NCI-H2107 treated with DMSO at 0.1 percent for 48 hours (cell line): ENCODE data around the gene FOXD4L3.
"Not testable (repeated sequence)": the region's sequence is repeated elsewhere in the genome, so short reads cannot be mapped to it uniquely, and the experiment has no call there.

Experiments
- DNase-seq: peaks from one replicate; lab custom pipeline; 2025; ENCODE audit not compliant: unreplicated experiment; lab: John Stamatoyannopoulos, UW

Gene FOXD4L3

DNA sequence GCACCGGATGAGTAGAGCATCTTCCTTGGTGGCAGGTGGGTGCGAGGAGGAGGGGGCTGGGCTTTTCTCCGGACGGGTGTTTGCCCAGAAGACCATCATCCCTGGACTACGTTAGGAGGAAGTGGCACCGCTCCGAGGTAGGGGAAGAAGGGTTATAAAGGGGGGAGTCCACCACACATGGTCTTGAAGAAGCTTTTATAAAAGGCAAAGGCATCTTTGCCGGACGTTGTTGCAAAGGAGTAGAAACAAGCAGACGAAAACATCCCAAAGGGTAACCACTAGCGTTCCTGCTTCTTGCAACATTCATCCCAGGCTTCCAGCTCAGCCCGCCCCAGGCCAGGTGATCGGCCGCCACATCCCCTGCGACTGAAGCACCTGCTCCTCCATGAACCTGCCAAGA, at the start of gene FOXD4L3:
TSS of gene FOXD4L3 (plus strand) at position 301 of the 400 bp plus-strand sequence. CDS start at position 386, 85 bp downstream.
- not testable (repeated sequence) for DNase-seq

DNA sequence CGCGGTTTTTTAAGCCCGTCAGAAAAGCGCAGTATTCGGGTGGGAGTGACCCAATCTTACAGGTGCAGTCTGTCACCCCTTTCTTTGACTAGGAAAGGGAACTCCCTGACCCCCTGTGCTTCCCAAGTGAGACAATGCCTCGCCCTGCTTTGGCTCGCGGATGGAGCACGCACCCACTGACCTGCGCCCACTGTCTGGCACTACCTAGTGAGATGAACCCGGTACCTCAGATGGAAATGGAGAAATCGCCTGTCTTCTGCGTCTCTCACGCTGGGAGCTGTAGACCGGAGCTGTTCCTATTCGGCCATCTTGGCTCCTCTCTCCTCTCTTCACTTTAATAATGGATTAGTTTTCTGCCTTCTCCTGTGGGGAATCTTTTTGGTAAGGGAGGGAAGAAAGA, 21.6 kb upstream of the FOXD4L3 start:
- DNase-seq, result not testable (repeated sequence)

DNA sequence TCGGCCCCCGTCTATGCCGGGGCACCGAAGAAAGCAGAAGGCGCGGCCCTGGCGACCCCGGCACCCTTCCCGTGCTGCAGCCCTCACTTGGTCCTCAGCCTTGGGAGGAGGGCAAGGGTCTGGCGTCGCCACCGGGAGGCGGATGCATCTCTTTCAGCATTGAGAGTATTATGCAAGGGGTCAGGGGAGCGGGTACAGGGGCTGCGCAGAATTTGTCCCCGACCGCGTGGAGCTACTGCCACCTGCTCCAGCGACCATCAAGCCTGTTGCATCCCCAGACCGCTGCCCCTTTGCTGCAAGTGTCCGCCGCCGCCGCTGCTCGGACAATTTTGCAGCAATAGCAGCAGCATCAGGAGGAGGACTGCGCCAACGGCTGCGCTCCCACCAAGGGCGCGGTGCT, 1.1 kb downstream of the FOXD4L3 start:
- DNase-seq, result not testable (repeated sequence)

DNA sequence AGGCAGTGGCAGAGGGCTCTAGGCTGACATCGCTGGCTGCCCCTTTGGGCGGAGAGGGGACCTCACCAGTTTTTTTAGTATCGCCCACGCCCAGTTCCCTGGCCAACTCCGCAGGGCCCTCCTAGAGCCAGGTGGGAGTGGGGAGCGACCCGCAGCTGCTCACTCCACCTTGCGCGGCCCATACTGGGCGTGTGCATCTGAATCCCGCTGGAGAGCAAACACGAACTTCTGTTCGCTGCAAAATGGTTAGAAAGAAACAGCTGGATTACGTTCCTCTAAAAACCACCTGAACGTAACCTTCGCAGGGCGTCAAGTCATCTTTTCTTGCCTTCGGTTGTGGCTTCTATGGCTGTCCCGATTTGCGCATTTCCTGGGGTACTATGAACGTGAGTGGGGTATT, 1.5 kb downstream of the FOXD4L3 start:
- DNase-seq, result not testable (repeated sequence)

DNA sequence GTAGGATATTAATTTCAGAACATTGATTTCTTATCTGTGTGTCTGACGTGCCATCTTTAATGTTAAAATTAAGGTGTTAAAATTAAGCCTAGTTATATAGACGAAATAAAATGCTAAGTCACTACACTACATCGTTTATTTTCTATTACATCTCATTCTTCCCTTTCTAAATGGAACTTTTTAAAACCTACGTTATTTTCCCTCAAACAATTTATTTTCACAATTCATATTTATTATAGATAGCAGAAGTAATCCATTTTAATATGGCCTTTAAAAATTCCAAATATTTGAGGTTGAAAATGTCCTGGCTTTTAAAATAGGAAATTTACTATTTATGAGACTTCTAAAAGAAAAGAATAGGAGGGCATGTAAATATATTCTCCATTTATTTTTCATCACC, 2.1 kb downstream of the FOXD4L3 start:
- not testable (repeated sequence) for DNase-seq

DNA sequence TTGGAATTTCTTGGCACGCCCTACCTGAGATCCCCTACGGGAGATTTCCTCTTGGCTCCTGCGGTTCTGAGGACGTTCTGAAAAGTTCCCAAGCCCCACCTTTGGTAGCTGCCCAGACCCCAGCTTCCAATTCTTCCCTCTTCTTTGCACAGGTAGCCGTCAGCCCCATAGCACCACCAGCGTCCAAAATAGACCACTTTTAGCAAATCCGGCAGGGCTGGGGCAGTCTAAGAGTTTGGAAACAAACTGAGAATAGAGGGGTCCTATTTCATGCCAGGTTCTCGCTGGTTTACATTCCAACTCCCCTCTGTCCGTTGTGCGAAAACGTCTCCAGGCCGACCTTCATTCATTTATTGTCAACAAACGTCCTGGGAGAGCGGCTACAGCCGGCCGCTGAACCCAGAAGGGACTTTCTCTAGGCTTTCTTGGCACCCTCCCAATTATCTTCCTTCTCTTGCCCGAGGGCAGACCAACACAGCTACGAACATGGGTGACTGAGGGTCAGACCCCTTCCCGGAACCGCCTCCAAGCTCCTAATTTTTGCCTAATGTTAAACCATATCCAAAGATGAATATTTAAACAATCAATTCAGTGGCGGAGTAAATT, 3.1 kb downstream of the FOXD4L3 start:
- not testable (repeated sequence) for DNase-seq

DNA sequence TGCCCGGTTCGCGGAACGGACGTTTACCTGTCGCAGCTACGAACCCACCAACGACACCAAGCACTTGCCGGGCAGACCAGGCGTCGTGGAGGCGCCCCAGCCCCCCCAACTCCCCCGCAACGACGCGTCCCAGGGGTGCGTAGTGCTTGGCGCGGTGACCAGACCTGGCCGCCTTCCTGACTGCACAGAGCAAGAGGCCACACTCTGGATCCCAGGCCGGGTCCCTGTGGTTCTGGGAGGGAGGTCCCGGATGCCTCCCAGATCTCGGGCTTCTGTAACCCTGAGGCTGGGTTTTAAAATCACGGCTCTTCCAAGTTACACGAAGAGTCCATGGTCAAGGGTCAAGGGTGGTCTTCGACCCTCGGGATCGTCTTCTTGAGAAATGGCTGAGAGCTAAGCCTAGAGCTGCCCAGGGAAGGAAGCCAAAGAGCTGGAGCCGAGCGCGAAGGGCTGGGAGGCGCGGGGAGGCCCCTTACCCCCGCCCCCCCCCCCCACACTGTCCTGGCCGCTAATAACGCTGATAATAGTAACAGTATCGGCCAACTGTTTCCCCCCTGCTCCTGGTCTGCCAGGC, 3.8 kb downstream of the FOXD4L3 start:
- not testable (repeated sequence) for DNase-seq

DNA sequence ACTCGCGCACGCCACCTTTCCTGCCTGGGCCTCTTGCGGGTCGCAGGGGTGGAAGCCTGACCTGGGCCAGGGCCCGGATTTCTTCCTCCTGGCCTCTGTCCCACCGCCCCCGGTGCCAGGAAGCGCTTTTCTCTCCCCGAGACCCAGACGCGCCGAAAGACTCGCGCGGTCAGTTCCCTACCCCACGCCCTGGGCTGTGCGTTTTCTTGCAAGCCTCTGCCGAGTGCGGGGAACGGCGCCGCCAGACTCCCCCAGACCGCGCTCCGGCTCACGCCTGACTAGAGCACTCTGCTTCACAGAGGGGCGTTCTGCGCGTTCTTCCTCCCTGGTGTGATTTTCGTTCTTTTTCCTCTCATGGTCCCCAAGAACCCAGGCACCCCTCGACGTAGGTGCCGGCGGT, 4.5 kb downstream of the FOXD4L3 start:
- not testable (repeated sequence) for DNase-seq

DNA sequence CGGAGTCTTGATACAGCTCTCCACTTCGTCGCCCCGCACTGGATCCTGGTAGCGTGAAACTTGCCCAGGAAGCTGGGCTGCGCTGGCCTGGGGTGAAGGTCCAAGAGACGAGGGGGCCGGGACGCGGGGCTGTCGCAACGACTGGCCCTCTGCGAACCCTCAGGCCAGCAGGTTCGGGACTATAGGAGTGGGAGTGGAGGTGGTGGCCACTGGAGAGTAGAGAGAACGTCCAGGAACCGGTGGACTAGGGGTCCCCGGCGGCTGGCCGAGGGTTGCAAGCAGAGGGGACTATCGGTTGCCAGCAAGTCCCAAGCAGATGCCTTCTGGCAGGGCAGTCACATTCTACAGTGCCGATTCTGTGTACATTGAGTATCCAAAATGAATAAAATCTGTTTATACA, 5.0 kb downstream of the FOXD4L3 start:
- DNase-seq, result not testable (repeated sequence)

DNA sequence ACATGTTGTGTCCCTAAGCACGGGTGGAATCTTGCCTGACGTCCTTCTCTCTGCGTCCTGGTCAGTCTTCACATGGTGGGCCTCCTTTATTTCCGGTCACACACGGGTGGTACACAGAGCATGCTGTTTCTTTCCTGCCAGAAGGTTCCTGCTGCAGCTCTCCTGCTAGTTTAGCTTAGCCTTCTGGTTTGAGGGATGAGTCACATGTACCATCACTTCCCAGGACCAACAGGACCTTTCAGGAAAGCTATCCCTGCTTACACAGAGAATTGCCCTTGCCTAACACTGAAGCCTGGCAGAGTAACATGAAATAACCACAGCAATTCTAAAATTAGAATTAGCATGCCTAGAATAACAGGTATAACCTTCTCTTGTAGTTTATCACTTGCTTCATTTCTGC, 8.5 kb downstream of the FOXD4L3 start:
- DNase-seq, result not testable (repeated sequence)

DNA sequence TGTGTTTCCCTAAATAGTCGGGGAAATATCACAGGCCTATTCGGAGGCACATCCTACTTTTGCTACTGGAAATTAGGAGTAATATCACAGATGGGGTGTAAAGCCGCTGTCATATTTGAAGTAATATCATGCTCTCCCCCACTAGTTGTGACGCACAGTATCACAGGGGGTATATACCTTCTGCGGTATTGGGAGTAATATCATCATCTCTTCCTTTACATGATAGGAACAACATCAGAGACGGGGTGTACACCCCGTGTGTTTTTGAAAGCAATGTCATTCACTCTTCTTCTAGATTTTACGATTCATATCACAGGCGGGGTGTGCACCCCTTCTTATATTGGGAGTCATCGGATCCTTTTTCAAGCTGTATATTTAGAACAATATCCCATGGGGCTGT, 15.5 kb downstream of the FOXD4L3 start:
- DNase-seq, result not testable (repeated sequence)

DNA sequence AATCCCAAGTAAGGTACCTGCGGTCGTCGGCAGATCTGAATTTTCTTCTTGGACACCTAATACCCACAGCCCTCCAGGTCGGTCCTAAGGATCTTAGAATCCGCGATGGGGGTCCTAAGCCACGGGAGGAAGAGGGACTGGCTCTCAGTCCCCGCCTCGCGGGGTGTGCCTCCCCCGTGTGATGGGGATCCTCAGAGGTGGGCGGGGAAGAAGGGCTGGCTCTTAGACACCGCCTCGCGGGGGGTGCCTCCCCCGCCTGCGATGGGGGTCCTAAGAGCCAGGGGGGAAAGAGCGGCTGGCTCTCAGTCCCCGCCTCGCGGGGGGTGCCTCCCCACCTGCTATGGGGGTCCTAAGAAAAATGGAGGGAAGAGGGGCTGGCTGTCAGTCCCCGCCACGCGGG, 21.1 kb downstream of the FOXD4L3 start:
- DNase-seq, result not testable (repeated sequence)

DNA sequence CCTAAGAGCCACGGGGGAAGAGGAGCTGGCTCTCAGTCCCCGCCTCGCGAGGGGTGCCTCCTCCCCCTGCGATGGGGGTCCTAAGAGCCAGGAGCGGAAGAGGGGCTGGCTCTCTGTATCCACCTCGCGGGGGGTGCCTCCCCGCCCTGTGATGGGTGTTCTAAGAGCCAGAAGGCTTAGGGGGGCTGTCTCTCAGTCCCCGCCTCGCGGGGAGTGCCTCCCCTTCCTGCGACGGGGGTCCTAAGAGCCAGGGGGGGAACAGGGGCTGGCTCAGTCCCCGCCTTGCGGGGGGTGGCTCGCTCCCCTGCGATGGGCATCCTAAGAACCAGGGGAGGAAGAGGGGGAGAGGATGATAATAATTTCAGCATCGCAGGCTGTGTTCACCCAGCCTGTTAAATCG, 21.9 kb downstream of the FOXD4L3 start:
- not testable (repeated sequence) for DNase-seq

DNA sequence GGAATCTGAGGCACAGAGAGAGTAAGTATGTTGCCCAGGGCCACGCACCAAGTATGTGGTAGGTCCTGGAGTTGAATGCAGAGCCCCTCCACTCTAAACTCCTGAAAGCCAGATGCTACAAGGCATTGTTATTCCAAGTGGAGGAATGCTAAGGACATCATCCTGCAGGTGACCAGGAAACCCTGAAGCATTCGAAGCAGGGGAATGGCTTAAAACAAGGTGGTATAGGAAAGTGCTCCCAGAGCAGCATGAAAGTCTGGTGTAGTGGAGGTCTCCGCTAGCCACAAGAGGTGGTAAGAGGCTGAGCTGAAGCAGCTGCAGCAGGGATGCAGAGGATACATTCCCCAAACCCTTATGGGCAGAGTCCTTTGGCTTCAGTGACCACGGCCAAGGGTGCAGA, 26.4 kb downstream of the FOXD4L3 start:
- DNase-seq, result not testable (repeated sequence)

DNA sequence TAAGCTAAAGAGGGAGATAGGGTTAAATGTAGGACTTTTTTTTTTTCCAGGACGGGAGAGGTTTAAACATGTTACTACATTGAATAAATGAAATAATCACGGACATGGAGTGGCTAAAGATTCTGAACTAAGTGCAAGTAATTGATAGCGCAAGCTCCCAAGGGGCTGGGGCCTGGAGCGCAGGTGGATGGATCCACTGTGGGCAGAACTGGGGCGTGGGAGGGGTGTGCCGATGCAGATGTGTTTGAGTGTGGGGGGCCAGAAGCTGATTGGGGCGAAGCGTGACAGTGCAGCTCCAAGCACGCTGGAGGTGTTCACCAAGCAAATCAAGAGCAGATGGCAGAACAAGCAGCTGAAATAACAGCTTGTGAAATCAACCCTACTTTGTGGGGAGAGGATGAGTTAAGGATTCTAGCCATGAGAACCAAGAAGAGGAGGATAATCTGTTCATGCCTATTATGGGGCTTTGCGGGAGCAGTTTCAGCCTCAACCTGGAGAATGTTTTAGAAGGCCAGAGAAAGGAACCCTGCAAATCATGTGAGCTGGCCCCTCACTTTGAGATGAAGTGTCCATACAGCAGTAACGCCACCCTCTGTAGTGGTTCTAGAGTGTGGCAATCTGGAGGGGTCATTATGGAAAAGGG, 28.0 kb downstream of the FOXD4L3 start:
- DNase-seq, result not testable (repeated sequence)

DNA sequence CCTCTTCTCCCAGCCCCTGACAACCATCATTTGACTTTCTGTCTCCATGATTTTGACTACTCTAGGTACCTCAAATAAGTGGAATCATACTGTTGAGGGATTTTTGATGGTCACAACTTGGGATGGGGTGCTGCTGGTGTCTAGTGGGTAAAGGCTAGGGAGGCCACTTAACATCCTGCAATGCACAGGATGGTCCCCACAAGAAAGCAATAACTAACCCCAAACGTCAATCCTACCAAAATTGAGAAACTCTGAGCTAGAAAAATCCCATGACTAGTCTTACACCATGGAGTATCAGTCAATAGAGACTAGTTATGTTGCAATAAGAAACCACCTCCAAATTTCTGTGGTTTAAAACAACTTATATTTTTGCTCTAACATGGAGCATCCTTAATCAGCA, 29.5 kb downstream of the FOXD4L3 start:
- not testable (repeated sequence) for DNase-seq

DNA sequence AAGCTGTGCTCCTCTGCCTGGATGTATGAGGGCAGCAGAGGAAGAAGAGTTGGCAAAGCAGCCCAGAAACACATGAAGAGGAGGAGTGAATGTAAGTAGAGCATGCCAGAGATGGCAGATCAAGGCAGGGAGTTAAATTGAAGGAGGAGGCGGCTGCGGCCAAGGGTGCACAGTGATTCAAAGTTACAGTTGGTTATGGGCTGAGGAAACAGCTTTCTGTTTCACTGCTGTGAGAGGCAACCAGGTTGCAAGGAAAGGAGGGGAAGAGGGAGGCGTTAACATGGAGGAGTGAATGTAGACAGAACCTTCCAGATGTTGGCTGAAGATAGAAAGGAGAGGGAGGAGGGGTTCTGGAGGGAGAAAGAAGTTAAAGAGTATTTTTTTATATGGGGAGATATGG, 33.3 kb downstream of the FOXD4L3 start:
- DNase-seq, result not testable (repeated sequence)

DNA sequence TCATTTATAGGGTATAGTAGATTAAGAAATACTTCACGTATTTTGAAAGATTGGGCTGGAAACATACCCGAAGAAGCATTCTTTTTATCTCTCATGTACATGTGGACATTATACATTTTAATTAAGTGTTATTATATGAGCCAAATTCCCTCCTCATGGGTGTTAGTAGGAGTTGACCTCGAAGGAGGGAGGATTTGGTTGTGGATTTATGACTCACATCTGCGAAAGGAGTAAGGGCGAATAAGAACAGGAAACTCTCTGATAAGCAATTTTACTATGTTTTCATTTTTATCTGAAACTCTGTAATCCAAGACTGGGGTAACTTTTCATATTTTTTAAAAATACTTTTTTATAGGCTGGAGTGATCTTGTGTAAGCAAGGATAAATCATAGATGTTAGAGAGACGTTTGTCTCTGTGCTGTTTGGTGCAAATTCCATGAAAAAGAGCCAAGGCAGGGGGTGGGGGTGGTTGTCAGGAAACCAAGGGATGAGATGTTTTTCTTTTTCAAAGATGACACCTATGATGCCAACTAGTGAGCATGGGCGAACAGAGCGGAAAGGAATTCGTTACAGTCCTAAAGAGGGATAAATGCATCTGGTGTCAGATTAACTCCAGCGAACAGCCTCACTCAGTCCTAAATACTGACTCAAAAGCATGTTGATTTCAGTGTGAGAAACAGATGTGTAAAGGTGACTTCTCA, 34.1 kb downstream of the FOXD4L3 start:
- DNase-seq, result not testable (repeated sequence)

DNA sequence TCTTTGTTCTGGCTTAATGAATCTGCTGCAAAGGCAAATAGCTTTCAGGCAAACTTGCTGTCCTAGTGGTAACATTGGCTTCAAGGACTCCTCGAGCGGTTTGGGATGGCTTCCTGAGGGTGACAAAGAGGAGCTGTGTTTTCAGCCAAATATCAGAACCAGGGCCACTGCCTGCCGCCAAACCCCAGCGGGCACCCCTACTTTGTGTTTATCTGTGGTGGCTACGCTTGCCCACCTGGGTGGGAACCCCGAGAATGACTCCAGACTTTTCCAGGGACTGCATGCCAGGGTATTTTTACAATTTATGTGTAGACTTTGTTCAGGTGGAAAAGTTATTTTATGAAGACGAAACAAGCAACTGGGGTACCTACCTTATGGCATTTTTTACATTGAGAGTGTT, 35.3 kb downstream of the FOXD4L3 start:
- not testable (repeated sequence) for DNase-seq

DNA sequence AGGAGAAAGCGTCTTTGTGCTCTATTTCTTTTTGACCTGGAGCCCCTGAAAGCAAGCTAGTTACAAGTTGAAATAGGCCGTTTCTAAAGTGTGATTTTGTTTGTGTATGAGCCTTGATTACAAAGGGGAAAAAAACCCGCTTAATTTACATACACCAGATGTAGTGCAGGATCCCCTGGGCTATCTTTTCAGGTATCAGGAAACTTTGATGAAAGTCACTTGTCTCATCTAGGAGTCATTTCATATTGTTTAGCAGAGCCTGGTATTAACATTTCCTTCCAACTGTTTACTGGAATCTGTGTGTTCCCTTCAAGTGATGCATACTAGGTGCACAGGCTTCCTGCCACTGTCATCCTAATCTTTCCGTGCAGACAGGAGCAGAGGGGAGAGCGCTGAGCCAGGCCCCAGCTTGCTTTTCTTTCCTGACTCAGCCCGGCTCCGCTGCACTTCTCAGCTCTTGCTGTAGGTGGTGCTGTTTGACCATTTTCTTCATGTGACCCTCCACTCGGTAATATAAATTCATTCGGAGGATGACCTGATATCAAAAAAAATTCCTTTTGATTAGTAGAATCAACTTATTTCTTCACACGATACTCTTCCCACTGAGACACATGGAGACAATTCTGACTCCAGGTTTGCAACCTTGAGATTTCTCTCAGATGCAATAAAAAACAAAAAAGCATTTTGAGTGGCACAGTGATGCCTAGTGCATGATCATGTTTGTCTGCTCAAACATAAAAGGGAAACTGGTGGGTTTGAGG, 39.8 kb downstream of the FOXD4L3 start:
- not testable (repeated sequence) for DNase-seq

DNA sequence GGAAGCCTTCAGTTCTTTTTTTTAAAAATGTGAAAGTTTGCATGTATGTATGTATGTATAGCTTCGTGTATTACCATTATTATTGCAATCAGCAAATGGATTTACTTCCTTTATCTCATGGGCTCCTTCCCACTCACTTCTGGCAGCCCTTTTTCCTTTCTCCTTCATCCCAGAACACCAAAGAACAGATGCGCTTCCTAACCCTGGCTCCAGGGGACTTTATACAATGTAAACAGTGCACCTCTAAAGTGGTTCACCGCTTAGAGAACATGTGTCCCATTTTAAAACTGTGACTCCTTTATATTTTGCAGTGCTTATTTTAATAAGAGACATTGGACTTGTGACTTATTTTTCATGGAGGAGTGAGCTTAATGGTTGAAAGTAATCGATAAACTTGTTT, 40.6 kb downstream of the FOXD4L3 start:
- not testable (repeated sequence) for DNase-seq
